D721Med (cell line): Measurements from ENCODE around the gene TRIM60.
"Not testable (repeated sequence)": the region's sequence is repeated elsewhere in the genome, so short reads cannot be mapped to it uniquely, and the experiment has no call there.

ENCODE experiments used
- DNase-seq: peaks from one replicate; pipeline ENCODE4 v3.0.0; 2011; ENCODE audit warnings: low spot score; ENCODE audit not compliant: insufficient read length
- FAIRE-seq: peaks from 2 replicates; lab custom pipeline; 2011; peaks lifted over from hg19 to GRCh38; lab: Jason Lieb, UNC
- CTCF ChIP-seq: IDR thresholded peaks from 2 replicates; pipeline ENCODE4 v1.5.1; 2012; ENCODE audit warnings: mild to moderate bottlenecking, control low read depth; ENCODE audit not compliant: insufficient read depth; ENCODE audit errors: missing control alignments

TRIM60 gene

GRCh38 chr4:165031436-165032211 lies at the start of gene TRIM60:
TSS of gene TRIM60 (plus strand) at chr4:165031999. CDS start at chr4:165040073, 8,074 bp downstream.
- FAIRE-seq (no peak), DNase-seq (no peak)
- no peak for TF ChIP-seq CTCF

GRCh38 chr4:164989471-164989870 lies 42.3 kb upstream of the TRIM60 start:
- FAIRE-seq (no peak), DNase-seq (no peak)
- no peak for TF ChIP-seq CTCF

- not testable (repeated sequence) for FAIRE-seq, DNase-seq
Observed at GRCh38 chr4:164990786-164991185, 41.0 kb upstream of the TRIM60 start.

- not testable (repeated sequence) for FAIRE-seq, DNase-seq
Observed at GRCh38 chr4:164996123-164996522, 35.7 kb upstream of the TRIM60 start.

- no peak for FAIRE-seq
- no peak for DNase-seq
- TF ChIP-seq CTCF, result peak; percentile 24
Observed at GRCh38 chr4:164997324-164997723, 34.5 kb upstream of the TRIM60 start.

- DNase-seq, result no peak
- TF ChIP-seq CTCF, result no peak
- FAIRE-seq, result no peak
Observed at GRCh38 chr4:164997941-164998340, 33.9 kb upstream of the TRIM60 start.

- not testable (repeated sequence) for FAIRE-seq, DNase-seq
Observed at GRCh38 chr4:164998526-164999080, 33.2 kb upstream of the TRIM60 start.

- DNase-seq, FAIRE-seq: not testable (repeated sequence)
Observed at GRCh38 chr4:165001957-165002356, 29.8 kb upstream of the TRIM60 start.

- DNase-seq (no peak), FAIRE-seq (no peak)
- no peak for TF ChIP-seq CTCF
Observed at GRCh38 chr4:165005352-165005925, 26.4 kb upstream of the TRIM60 start.
